HG02763 (cell line): Measurements from ENCODE around the gene EDEM2.
"Not testable (repeated sequence)": the region's sequence is repeated elsewhere in the genome, so short reads cannot be mapped to it uniquely, and the experiment has no call there.

Experiments
- ATAC-seq: cut with Tn5 transposase; IDR thresholded peaks from one replicate; pipeline ENCODE4 v1.9.1; 2021; ENCODE audit warnings: mild to moderate bottlenecking, moderate library complexity; ENCODE audit not compliant: unreplicated experiment

Gene EDEM2

DNA sequence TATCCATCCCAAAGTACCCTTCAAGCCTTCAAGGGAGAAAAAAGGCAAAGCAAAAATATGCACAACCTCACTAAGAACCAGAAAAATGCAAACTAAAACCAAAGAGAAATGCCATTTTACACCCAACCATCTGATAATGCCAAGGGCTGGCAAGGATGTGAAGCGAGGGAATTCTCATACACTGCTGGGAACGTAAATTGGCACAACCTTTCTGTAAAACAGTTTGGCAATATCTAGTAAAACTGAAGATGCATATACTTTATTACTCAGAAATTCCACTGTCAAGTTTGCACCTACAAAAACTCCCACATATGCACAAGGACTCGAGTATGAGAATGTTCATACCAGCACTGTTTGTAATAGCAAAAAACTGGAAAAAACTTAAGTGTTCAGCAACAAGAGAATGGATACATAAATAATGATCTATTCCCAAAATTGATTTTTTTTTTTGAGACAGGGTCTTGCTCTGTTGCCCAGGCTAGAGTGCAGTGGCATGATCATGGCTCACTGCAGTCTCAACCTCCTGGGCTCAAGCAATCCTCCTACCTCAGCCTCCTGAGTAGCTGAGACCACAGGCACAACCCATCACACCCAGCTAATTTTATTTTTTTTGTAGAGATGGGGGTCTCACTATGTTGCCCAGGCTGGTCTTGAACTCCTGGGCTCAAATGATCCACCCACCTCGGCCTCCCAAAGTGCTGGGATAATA lies 21.7 kb upstream of the EDEM2 start:
- ATAC-seq, result not testable (repeated sequence)

DNA sequence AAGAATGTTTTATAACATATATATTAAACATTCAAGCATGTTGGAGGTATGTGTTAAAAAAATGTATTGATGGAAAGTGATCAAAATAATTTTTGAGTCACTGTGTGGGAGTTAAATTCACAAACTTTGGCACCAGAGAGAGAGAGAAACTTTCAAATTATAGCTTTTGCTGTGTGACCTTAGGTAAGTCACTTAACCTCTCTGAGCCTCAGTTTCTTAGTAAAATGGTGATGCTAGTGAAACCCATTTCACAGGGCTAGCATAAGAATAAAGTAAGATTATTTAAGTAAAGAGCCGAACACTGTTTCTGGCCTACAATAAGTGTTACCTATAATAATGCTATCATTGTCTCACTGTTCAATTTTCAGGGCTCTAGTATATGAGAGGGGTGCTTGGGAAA lies 20.7 kb upstream of the EDEM2 start:
- no peak for ATAC-seq

DNA sequence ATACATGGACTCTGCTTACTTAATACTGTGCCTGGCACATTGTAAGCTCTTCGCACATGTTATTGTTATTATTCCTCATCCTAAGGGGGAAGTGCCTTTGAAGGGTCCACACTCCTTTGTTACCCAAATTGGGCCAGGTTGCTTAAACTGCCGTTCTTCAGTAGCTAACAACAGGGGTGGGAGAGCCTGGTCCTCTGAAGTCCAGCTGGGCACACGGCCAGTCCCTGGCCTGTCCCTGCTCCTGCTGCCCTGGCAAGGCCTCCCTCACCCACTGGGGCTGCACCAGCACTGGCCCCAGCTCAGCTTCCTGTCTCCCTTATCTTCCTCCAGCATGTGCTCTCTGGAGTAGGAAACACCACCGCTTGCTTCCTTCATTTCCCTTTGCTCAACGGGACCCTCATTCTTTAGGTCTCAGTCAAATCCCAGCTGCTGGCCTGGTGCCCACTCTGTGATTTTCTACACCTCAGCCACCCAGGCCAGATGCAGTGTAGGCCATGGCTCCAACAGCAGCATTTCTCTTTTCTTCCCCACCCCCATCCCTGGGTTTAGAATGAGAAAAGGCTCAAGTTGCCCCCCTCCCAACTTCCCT lies 19.2 kb upstream of the EDEM2 start:
- no peak for ATAC-seq

DNA sequence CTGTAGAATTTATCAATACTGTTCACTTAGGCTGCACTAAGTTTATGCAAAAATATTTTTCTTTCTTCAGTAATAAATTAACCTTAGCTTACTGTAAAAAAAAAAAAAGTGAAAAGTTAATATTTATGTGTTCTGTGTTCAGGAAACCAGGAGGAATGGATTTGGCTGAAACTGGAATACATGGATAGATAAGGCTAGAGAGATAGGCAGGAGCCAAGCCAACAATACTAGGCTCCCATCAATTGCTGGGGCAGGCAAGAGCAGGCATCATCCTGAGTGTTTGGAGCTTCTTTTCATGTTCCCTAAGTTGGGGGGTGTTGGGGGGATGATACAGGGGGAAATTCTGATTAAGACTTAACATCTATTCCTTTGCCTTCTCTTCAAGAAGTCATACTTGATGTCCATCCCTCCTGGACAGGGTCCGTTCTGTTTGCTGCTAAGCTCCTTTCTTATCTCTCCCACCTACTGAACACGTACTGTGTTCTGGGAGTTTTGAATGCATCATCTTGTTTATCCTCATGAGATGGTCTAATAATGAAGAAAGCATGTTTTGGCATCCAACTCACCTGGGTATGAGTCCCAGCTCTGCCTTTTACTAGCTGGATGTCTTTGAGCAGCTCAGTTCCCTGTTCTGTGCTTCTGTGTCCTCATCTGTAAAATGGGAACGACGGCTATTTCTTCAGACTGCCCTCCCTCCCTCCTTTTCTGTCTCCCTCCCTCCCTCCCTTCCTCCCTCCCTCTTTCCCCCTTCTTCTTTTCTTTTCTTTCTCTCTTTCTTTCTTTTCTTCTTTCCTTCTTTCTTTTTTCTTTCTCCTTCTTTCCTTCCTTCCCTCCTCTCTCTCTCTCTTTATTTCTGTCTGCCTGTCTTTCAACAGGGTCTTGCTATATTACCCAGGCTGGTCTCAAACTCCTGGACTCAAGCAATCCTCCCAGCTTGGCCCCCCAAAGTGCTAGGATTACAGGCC lies 18.4 kb upstream of the EDEM2 start:
- ATAC-seq, result no peak

GRCh38 chr20:35164531-35164930 lies 17.4 kb upstream of the EDEM2 start:
- not testable (repeated sequence) for ATAC-seq

- ATAC-seq, result not testable (repeated sequence)
These were observed 13.2 kb upstream of the EDEM2 start for GRCh38 chr20:35160341-35160740.

DNA sequence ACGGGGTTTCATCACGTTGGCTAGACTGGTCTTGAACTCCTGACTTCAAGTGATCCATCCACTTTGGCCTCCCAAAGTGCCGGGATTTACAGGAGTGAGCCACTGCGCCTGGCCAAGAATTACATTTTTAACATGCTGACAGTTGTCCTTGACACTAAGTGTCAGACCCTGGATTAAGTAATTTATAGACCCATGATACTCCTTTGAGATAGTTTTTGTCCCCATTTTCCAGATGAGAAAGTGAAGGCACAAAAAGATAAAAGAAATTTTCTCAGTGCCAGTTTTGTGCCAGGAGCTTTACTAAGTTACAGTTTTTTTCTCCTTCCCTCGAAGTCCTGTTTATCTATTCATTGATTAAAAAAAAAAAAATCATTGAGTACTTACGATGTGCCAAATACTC lies 9.8 kb upstream of the EDEM2 start:
- no peak for ATAC-seq

- no peak for ATAC-seq
These were observed 8.8 kb upstream of the EDEM2 start for GRCh38 chr20:35155936-35156335.

- no peak for ATAC-seq
These were observed 4.6 kb upstream of the EDEM2 start for GRCh38 chr20:35151736-35152135.

GRCh38 chr20:35150846-35151579 lies 3.9 kb upstream of the EDEM2 start:
- ATAC-seq, result no peak

GRCh38 chr20:35147575-35148071 lies 487 bp upstream of the EDEM2 start:
- peak; percentile 11 for ATAC-seq

DNA sequence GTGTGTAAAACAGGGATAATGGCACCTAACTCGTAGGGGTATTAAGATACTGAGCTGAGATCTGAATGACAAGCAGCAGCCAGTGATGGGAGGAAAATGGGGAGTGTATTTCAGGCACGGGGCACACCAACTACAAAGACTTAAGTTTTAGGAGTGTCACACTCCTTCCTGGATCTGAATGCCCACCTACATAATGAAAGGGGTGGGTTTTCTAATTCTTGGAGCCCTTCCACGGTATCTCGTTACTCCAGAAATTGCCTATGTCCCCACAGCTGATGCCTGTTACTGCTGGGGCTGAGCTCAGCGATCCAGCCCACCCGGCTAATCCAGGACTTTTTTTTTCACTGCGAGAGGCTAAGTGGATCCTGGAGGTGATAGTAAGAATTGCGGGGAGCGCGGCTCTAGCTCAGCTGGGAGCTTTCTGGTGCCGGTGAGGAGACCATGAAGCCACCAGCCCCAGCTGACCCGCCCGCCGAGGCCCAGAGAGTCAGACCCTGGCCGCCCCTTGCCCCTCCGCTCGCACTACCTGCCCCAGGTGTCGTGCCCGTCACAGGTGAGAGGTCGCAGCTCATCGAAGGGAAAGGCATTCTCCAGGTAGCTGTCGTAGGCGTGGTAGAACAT lies 727 bp downstream of the EDEM2 start:
- ATAC-seq, result no peak

DNA sequence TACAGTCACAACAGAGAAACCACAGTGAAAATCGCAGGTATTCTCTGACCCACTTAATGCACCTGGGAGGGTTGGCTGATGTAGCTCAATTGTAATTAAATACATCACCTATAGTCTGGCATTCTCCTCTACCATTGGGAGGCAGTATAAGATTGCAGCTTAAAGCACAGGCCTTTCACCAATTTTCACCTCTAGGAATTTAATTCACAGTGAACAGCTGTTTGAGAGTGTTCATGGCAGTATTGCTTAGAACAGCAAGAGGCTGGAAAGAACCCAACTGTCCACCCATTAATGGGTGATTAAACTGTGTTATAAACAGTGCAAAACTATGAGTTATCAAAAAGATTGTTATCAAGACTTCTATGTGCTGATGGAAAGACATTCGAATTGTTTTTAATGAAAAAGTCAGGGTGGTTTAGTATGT lies 2.0 kb downstream of the EDEM2 start:
- ATAC-seq, result no peak

DNA sequence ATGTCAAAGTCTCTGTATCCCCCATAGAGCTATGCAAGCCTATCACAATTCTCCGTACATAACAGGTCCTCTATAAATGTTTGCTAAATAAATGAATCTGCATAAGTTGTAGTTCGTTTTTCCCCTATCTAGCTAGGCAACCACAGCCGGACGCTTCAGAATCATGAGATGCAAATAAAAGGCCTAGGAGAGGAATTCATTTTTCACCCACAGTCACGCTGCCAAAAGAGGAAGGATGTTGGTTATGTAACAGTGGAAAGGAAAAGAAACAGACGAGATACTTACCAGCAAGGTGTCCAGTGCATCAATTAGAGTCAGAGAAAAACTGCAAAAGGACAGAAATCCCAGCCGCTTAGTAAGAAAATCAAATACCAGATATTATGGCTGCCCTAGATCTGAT lies 2.4 kb downstream of the EDEM2 start:
- ATAC-seq, result no peak

DNA sequence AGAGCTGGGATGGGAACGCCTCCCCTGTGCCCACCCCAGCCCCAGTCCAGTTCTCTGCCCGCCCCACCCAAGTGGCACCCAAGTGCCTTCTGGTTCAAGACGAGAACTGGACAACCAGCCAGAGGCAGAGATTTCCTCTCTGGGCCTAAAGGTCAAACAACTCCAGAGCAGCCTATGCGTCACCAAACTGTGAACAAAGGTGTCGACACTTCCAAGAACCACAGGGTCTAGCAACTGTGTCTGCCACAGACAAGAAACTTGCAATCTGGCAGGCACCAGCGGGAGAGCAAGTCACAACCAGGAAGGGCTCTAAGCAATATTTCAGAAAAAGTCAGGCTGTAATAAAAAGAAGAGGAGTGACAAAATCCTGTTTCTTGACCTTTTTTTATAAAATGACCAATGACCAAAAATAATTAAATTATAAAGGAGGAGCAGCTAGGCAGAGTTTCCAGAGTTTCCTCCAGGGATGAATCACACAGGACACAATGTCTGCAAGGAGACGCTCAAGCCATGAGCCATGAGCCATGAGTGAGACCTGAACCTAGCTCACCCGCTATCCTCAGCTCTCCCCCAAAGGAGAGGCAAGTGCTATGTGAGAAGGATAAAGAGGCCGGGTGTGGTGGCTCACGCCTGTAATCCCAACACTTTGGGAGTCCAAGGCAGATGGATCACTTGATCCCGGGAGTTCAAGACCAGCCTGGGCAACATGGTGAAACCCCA lies 11.1 kb downstream of the EDEM2 start:
- no peak for ATAC-seq

GRCh38 chr20:35134880-35135279 lies 12.3 kb downstream of the EDEM2 start:
- ATAC-seq, result no peak

DNA sequence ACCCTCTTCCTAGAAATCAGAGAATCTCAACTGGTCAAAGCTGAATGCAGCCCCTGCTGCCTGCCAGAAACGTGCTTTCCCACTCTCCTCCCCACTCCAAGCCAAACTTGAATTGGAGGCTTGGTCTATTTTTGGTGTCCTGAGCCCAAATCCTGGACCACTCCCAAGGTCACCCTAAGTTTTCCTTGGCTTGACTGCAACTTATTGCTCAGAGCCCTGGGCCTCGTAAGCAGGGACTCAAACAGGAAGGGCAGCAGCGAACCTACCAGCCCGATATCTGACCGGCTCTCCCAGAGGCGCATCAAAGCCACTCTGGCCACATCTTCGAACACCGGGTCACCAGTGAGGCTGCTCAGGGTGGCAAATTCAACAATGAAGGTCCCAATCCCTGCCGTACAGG lies 12.7 kb downstream of the EDEM2 start:
- no peak for ATAC-seq

DNA sequence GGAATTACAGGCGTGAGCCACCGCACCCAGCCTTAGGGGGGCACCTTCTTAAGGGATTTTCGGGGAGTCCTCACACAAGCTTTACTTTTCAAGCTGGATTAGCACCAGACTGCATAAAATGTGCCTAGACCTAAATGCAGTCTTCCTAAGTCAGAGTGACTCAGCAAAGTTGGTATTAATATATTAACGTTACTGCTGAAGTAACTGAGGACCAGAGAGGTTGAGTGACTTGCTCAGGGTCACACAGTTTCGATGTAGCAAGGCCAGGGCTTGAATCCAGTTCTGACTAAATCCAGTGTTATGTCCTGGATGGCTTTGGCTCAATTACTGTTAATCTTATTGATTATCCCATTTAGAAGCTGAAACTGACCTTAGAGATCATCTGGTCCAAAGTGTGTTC lies 13.4 kb downstream of the EDEM2 start:
- no peak for ATAC-seq

- ATAC-seq, result no peak
These were observed 14.1 kb downstream of the EDEM2 start for GRCh38 chr20:35133031-35133430.

DNA sequence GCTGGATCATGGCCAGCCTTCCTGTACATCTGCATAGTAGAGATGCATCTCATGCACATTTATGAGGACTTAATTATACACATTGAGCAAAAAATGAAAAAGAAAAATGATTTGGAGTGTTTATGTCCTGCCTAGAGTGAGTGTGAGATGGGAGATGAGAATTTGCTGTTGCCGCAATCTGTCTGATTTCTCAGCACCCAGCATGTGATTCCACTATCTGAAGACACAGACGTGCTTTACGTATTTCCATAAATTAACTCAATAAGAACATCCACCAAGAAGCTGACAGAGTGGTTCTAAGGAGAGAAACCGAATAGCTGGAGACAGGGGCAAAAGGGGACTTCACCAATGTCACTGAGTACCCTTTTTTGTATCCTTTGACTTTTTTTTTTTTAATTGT lies 15.2 kb downstream of the EDEM2 start:
- ATAC-seq, result no peak
